ENCODE measurements around the gene RGS6. TPM values are rescaled to one million over a fixed set of nuclear protein-coding genes. Genes with fewer than 3 reads are reported as not detected.

The RGS6 gene
- polyA plus RNA-seq, 4 donors: 0.82 to 1.6 (median 1.1) TPM

GRCh38 chr14:72129291-72129690, 197.1 kb downstream of the RGS6 start:
- no peak for DNase-seq (ENCODE audit: low read depth in 4 of 4, low spot score in 3 of 4)

- no peak for DNase-seq (ENCODE audit: low read depth in 4 of 4, low spot score in 3 of 4)
Observed at GRCh38 chr14:72141084-72141483, 208.9 kb downstream of the RGS6 start.

- no peak for DNase-seq (ENCODE audit: low read depth in 4 of 4, low spot score in 3 of 4)
Observed at GRCh38 chr14:72142328-72142727, 210.1 kb downstream of the RGS6 start.

GRCh38 chr14:72146241-72146640, 214.0 kb downstream of the RGS6 start:
- DNase-seq (ENCODE audit: low read depth in 4 of 4, low spot score in 3 of 4): no peak

GRCh38 chr14:72154645-72155378, 222.6 kb downstream of the RGS6 start:
- DNase-seq (ENCODE audit: low read depth in 4 of 4, low spot score in 3 of 4): no peak

- DNase-seq (ENCODE audit: low read depth in 4 of 4, low spot score in 3 of 4): no peak
Observed at GRCh38 chr14:72155379-72155993, 223.3 kb downstream of the RGS6 start.

GRCh38 chr14:72164420-72165228, 232.4 kb downstream of the RGS6 start:
- no peak for DNase-seq (ENCODE audit: low read depth in 4 of 4, low spot score in 3 of 4)

- DNase-seq (ENCODE audit: low read depth in 4 of 4, low spot score in 3 of 4): no peak
Observed at GRCh38 chr14:72165229-72165698, 233.0 kb downstream of the RGS6 start.

GRCh38 chr14:72169521-72169920, 237.3 kb downstream of the RGS6 start:
- DNase-seq (ENCODE audit: low read depth in 4 of 4, low spot score in 3 of 4): no peak

- no peak for DNase-seq (ENCODE audit: low read depth in 4 of 4, low spot score in 3 of 4)
Observed at GRCh38 chr14:72172049-72172448, 239.8 kb downstream of the RGS6 start.

- DNase-seq (ENCODE audit: low read depth in 4 of 4, low spot score in 3 of 4): no peak
Observed at GRCh38 chr14:72172597-72172996, 240.4 kb downstream of the RGS6 start.

- DNase-seq (ENCODE audit: low read depth in 4 of 4, low spot score in 3 of 4): no peak
Observed at GRCh38 chr14:72173038-72173720, 240.9 kb downstream of the RGS6 start.

- no peak for DNase-seq (ENCODE audit: low read depth in 4 of 4, low spot score in 3 of 4)
Observed at GRCh38 chr14:72177251-72177650, 245.0 kb downstream of the RGS6 start.

- DNase-seq (ENCODE audit: low read depth in 4 of 4, low spot score in 3 of 4): no peak
Observed at GRCh38 chr14:72178517-72178916, 246.3 kb downstream of the RGS6 start.

- no peak for DNase-seq (ENCODE audit: low read depth in 4 of 4, low spot score in 3 of 4)
Observed at GRCh38 chr14:72182708-72183432, 250.6 kb downstream of the RGS6 start.

GRCh38 chr14:72183631-72184030, 251.4 kb downstream of the RGS6 start:
- no peak for DNase-seq (ENCODE audit: low read depth in 4 of 4, low spot score in 3 of 4)

- peak in 1 of 4 donors; percentile 20 for DNase-seq (ENCODE audit: low read depth in 4 of 4, low spot score in 3 of 4)
Observed at GRCh38 chr14:72186523-72186922, 254.3 kb downstream of the RGS6 start.

GRCh38 chr14:72196237-72197015, 264.2 kb downstream of the RGS6 start:
- DNase-seq (ENCODE audit: low read depth in 4 of 4, low spot score in 3 of 4): no peak

GRCh38 chr14:72201645-72202044, 269.4 kb downstream of the RGS6 start:
- DNase-seq (ENCODE audit: low read depth in 4 of 4, low spot score in 3 of 4): no peak

All from right renal pelvis (tissue), 4 donors.